Omental fat pad (tissue), 4 donors: ENCODE results near the gene CNTRL. TPM values are rescaled to one million over a fixed set of nuclear protein-coding genes. Genes with fewer than 3 reads are reported as not detected.
"Not testable (repeated sequence)": the region's sequence is repeated elsewhere in the genome, so short reads cannot be mapped to it uniquely, and the experiment has no call there.

ENCODE experiments used
- ATAC-seq: fragments of 150-250 bp; one replicate; pipeline ENCODE4 v1.9.1; 2016; ENCODE audit warnings: mild to moderate bottlenecking, moderate library complexity; ENCODE audit not compliant: low FRiP score
- DNase-seq: peaks from one replicate; pipeline ENCODE4 v3.0.0-alpha.2; 2019; ENCODE audit warnings: low spot score
- total RNA-seq, 4 donors: library from RNA; depleted of rRNA; stranded (reverse); fragments of >200 nt; gene quantifications; one replicate each; pipeline ENCODE4 v1.1.0, GENCODE V29; 2016
- TF ChIP-seq, protein P1 (sequence below), 3 donors: fragments of 450-650 bp; IDR thresholded peaks; one replicate each; pipeline ENCODE4 v1.5.1; 2016 to 2017; ENCODE audit warnings: antibody characterized with exemption in 3 of 3, mild to moderate bottlenecking in 3 of 3, moderate library complexity in 2 of 3

The CNTRL gene
- total RNA-seq, 4 donors from 2014 or later: 16.6 to 24.7 (median 17.8) TPM

- TF ChIP-seq, protein P1, sequence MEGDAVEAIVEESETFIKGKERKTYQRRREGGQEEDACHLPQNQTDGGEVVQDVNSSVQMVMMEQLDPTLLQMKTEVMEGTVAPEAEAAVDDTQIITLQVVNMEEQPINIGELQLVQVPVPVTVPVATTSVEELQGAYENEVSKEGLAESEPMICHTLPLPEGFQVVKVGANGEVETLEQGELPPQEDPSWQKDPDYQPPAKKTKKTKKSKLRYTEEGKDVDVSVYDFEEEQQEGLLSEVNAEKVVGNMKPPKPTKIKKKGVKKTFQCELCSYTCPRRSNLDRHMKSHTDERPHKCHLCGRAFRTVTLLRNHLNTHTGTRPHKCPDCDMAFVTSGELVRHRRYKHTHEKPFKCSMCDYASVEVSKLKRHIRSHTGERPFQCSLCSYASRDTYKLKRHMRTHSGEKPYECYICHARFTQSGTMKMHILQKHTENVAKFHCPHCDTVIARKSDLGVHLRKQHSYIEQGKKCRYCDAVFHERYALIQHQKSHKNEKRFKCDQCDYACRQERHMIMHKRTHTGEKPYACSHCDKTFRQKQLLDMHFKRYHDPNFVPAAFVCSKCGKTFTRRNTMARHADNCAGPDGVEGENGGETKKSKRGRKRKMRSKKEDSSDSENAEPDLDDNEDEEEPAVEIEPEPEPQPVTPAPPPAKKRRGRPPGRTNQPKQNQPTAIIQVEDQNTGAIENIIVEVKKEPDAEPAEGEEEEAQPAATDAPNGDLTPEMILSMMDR (IDR thresholded peaks at IDR 0.05): no peak
- ATAC-seq (no peak), DNase-seq (no peak)
These were observed 23.9 kb downstream of the CNTRL start for GRCh38 chr9:121098567-121099198.

GRCh38 chr9:121104054-121104453 lies 29.3 kb downstream of the CNTRL start:
- not testable (repeated sequence) for ATAC-seq, DNase-seq

- ATAC-seq: no peak
- TF ChIP-seq, protein P1 (IDR thresholded peaks at IDR 0.05): no peak
These were observed 30.8 kb downstream of the CNTRL start for GRCh38 chr9:121105531-121105930.

DNA sequence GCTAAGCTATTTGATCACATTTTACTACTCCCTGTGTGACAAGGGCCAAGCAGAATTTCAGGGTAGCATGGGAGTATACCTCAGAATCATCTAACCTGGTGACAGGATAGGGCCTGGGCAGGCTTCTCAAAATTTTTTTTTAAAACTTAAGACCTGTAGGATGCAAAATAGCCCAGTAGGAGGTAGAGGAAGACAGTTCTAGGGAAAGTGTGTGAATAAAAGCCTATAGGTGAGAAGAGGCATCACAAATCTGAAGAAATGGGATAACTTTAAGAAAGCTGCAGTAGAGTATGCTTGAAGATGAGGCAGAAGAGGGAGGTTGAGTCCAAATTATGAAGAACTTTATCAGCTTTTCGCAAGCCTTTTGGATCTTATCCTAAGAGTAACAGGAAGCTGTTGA lies 32.3 kb downstream of the CNTRL start:
- peak; percentile 41 for ATAC-seq
- TF ChIP-seq, protein P1 (IDR thresholded peaks at IDR 0.05): no peak
- no peak for DNase-seq

More at GRCh38 chr9:121105531-121105930, 30.8 kb downstream of the CNTRL start:
- no peak for DNase-seq

- DNase-seq (no peak), ATAC-seq (no peak)
- TF ChIP-seq, protein P1 (IDR thresholded peaks at IDR 0.05): no peak
These were observed 33.1 kb downstream of the CNTRL start for GRCh38 chr9:121107881-121108280.

DNA sequence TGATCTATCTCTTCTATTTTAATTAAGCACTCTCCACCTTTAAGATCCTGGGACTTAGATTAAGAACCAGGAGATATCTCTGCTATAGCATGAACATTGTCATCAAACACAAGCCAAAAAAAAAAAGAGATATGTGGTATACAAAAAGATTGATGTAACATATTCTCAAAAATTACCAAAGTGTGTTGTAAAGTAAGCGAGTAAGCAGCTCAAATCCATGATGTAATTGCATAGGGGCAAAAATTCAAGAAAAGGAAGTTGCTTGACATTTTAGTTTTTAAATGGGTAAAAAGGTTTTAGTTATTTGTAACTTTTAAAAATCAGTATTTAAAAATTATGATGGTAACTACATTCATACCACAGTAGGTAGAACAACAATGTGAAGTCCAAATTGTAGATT lies 40.7 kb downstream of the CNTRL start:
- no peak for ATAC-seq
- DNase-seq: no peak
- TF ChIP-seq, protein P1 (IDR thresholded peaks at IDR 0.05): no peak

DNA sequence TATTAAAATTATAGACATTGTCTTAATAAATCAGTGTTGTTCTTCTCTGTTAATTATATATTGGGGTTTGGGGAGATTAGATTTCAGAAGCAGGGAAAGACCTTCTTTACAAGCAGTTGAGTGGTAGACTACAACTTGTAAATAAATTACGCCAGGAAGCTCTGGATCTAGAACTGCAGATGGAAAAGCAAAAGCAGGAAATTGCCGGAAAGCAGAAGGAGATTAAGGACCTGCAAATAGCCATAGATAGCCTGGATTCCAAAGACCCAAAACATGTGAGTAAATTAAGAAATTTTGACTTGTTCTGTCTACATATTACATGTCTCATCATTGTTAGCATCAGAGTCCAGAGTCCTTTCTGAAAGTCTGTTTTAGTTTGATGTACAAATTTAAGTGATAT lies 43.5 kb downstream of the CNTRL start:
- DNase-seq: no peak
- TF ChIP-seq, protein P1 (IDR thresholded peaks at IDR 0.05): no peak
- ATAC-seq: no peak
